ENCODE measurements around the gene DMBX1.

DMBX1 gene

GRCh38 chr1:46477153-46477929, 12.3 kb upstream of the DMBX1 start:
- no peak overlapping the region for H3K4me3 ChIP-seq (ENCODE audit: low read depth, low read length)
- peak; percentile 76 for DNase-seq (ENCODE audit: low read depth)
- peak; percentile 94 for TF ChIP-seq CTCF (conservative IDR thresholded peaks at IDR 0.05; ENCODE audit: low read depth, low read length)

GRCh38 chr1:46478721-46479485, 10.7 kb upstream of the DMBX1 start:
- H3K4me3 ChIP-seq (ENCODE audit: low read depth, low read length) = no peak overlapping the region
- no peak for DNase-seq (ENCODE audit: low read depth)
- no peak for TF ChIP-seq CTCF (conservative IDR thresholded peaks at IDR 0.05; ENCODE audit: low read depth, low read length)

- DNase-seq (ENCODE audit: low read depth) = no peak
- no peak overlapping the region for H3K4me3 ChIP-seq (ENCODE audit: low read depth, low read length)
- no peak for TF ChIP-seq CTCF (conservative IDR thresholded peaks at IDR 0.05; ENCODE audit: low read depth, low read length)
Observed at GRCh38 chr1:46479744-46480350, 9.8 kb upstream of the DMBX1 start.

- TF ChIP-seq CTCF (conservative IDR thresholded peaks at IDR 0.05; ENCODE audit: low read depth, low read length) = no peak
- no peak for DNase-seq (ENCODE audit: low read depth)
Observed at GRCh38 chr1:46480959-46481646, 8.5 kb upstream of the DMBX1 start.

GRCh38 chr1:46481961-46482360, 7.7 kb upstream of the DMBX1 start:
- no peak overlapping the region for H3K4me3 ChIP-seq (ENCODE audit: low read depth, low read length)
- no peak for DNase-seq (ENCODE audit: low read depth)
- TF ChIP-seq CTCF (conservative IDR thresholded peaks at IDR 0.05; ENCODE audit: low read depth, low read length) = no peak

More at GRCh38 chr1:46480959-46481646, 8.5 kb upstream of the DMBX1 start:
- no peak overlapping the region for H3K4me3 ChIP-seq (ENCODE audit: low read depth, low read length)

GRCh38 chr1:46483589-46483988, 6.0 kb upstream of the DMBX1 start:
- H3K4me3 ChIP-seq (ENCODE audit: low read depth, low read length) = no peak overlapping the region
- no peak for TF ChIP-seq CTCF (conservative IDR thresholded peaks at IDR 0.05; ENCODE audit: low read depth, low read length)
- DNase-seq (ENCODE audit: low read depth) = no peak
